PC-9 (cell line): ENCODE measurements around the gene HMX1. TPM values are rescaled to one million over a fixed set of nuclear protein-coding genes. Genes with fewer than 3 reads are reported as not detected.

Experiments used
- BruUV-seq: library from RNA; stranded (reverse); fragments of 400-500 nt; replicated peaks from 2 replicates; lab custom pipeline; 2021; lab: Mats Ljungman, UMichigan
- CTCF ChIA-PET: fragments of 300-600 bp; sonication (Branson Sonifier 250); formaldehyde crosslinking; loops from one replicate; lab custom pipeline; 2022; ENCODE audit warnings: antibody characterized with exemption; lab: Charles Lee
- POLR2A ChIA-PET: fragments of 300-600 bp; sonication (Branson Sonifier 250); formaldehyde crosslinking; loops from one replicate; lab custom pipeline; 2022; ENCODE audit warnings: antibody characterized with exemption; ENCODE audit not compliant: unreplicated experiment; lab: Charles Lee
- DNase-seq, 2 experiments: peaks; one replicate each; pipeline versions ENCODE4 v3.0.0 to v3.0.0-alpha.2; 2015 to 2022; ENCODE audit warnings: mixed read lengths in 1 of 2
- H2AFZ ChIP-seq: fragments of 200-600 bp; sonication (generic); 2 replicates; pipeline ENCODE4 v1.8.1; 2017; ENCODE audit warnings: antibody characterized with exemption
- H3F3A ChIP-seq: fragments of 200-600 bp; sonication (generic); 2 replicates; pipeline ENCODE4 v1.8.1; 2017; ENCODE audit warnings: antibody characterized with exemption, mild to moderate bottlenecking, low read depth; ENCODE audit not compliant: insufficient read depth
- H3K27ac ChIP-seq: fragments of 200-600 bp; sonication (generic); 2 replicates; pipeline ENCODE4 v1.6.1; 2016; ENCODE audit warnings: mixed run types
- H3K27me3 ChIP-seq: fragments of 200-600 bp; sonication (generic); 2 replicates; pipeline ENCODE4 v1.6.1; 2016; ENCODE audit warnings: low read depth, mixed run types; ENCODE audit not compliant: insufficient read depth
- H3K36me3 ChIP-seq: fragments of 200-600 bp; sonication (generic); 2 replicates; pipeline ENCODE4 v1.6.1; 2016; ENCODE audit warnings: low read depth, mixed run types
- H3K4me1 ChIP-seq: fragments of 200-600 bp; sonication (generic); replicated peaks from 2 replicates; pipeline ENCODE4 v1.6.1; 2016; ENCODE audit warnings: mixed run types; ENCODE audit not compliant: insufficient read depth
- H3K4me2 ChIP-seq: fragments of 200-600 bp; sonication (generic); 2 replicates; pipeline ENCODE4 v1.6.1; 2017; ENCODE audit warnings: mixed run types
- H3K4me3 ChIP-seq: fragments of 200-600 bp; sonication (generic); 2 replicates; pipeline ENCODE4 v1.6.1; 2016; ENCODE audit warnings: mixed run types
- H3K79me2 ChIP-seq: fragments of 200-600 bp; sonication (generic); 2 replicates; pipeline ENCODE4 v1.6.1; 2017; ENCODE audit warnings: low read depth, mixed run types
- H3K9me2 ChIP-seq: fragments of 200-600 bp; sonication (generic); 2 replicates; pipeline ENCODE4 v1.8.1; 2017; ENCODE audit warnings: mild to moderate bottlenecking; ENCODE audit not compliant: insufficient read depth
- H3K9me3 ChIP-seq: fragments of 200-600 bp; sonication (generic); 2 replicates; pipeline ENCODE4 v1.8.1; 2016; ENCODE audit warnings: low read depth; ENCODE audit not compliant: insufficient read depth
- H4K20me1 ChIP-seq: fragments of 200-600 bp; sonication (generic); 2 replicates; pipeline ENCODE4 v1.8.1; 2017; ENCODE audit not compliant: insufficient read depth
- CTCF ChIP-seq: fragments of 200-600 bp; sonication (generic); conservative IDR thresholded peaks from 2 replicates; pipeline ENCODE4 v1.6.1; 2017; ENCODE audit warnings: mixed run types, antibody characterized with exemption, mild to moderate bottlenecking, moderate library complexity
- EZH2 ChIP-seq: fragments of 200-600 bp; sonication (generic); IDR thresholded peaks from 2 replicates; pipeline ENCODE4 v1.8.0; 2017; ENCODE audit warnings: antibody characterized with exemption, low read depth
- intact Hi-C: fragments of 100-400 bp; cut with micrococcal nuclease; formaldehyde crosslinking; loops from one replicate; pipeline ENCODE4 v1.10.0; 2022; ENCODE audit not compliant: unreplicated experiment
- total RNA-seq: library from RNA; stranded (reverse); gene quantifications from 2 replicates; pipeline ENCODE4 v1.2.3, GENCODE V29; 2021

Gene HMX1
- total RNA-seq, 1 experiment from 2014 or later, result not detected

- no peak for DNase-seq
- intact Hi-C loops, result no loop called here
- Histone ChIP-seq H3K36me3 (no peaks in the 10 kb centered on the region), H4K20me1 (no peaks in the 10 kb centered on the region), H3K4me2 (no peak overlapping the region), H3K27ac (no peak overlapping the region), H3K27me3 (peaks cover 29% of the 10 kb centered on the region), H3K79me2 (no peaks in the 10 kb centered on the region), H3K4me1 (no peaks in the 10 kb centered on the region), H3K4me3 (no peak overlapping the region), H3F3A (no peaks in the 10 kb centered on the region), H3K9me2 (no peaks in the 10 kb centered on the region), H2AFZ (no peak overlapping the region), H3K9me3 (no peaks in the 10 kb centered on the region)
- no peak for TF ChIP-seq CTCF
- no peak for TF ChIP-seq EZH2
- BruUV-seq, result no TSS peak
- POLR2A ChIA-PET, result no interaction called here
- CTCF ChIA-PET, result no interaction called here
Measured at GRCh38 chr4:8820178-8821102, 51.2 kb downstream of the HMX1 start.

- no peak for DNase-seq
- Histone ChIP-seq H3K27me3 (peaks cover 29% of the 10 kb centered on the region), H3K9me3 (no peaks in the 10 kb centered on the region), H3F3A (no peaks in the 10 kb centered on the region), H3K27ac (no peak overlapping the region), H2AFZ (no peak overlapping the region), H3K4me2 (no peak overlapping the region), H3K4me1 (no peaks in the 10 kb centered on the region), H4K20me1 (no peaks in the 10 kb centered on the region), H3K9me2 (no peaks in the 10 kb centered on the region), H3K36me3 (no peaks in the 10 kb centered on the region), H3K4me3 (no peak overlapping the region), H3K79me2 (no peaks in the 10 kb centered on the region)
- ChIA-PET POLR2A (no interaction called here), CTCF (no interaction called here)
- intact Hi-C loops, result no loop called here
- TF ChIP-seq CTCF (no peak), EZH2 (no peak)
- no TSS peak for BruUV-seq
Measured at GRCh38 chr4:8819473-8820177, 52.0 kb downstream of the HMX1 start.

GRCh38 chr4:8819019-8819418 is 52.6 kb downstream of the HMX1 start:
- Histone ChIP-seq H3K79me2 (no peaks in the 10 kb centered on the region), H2AFZ (no peak overlapping the region), H3K27ac (no peak overlapping the region), H3K9me2 (no peaks in the 10 kb centered on the region), H3K4me2 (no peak overlapping the region), H3K4me1 (no peaks in the 10 kb centered on the region), H3K9me3 (no peaks in the 10 kb centered on the region), H3F3A (no peaks in the 10 kb centered on the region), H3K4me3 (no peak overlapping the region), H4K20me1 (no peaks in the 10 kb centered on the region), H3K27me3 (peaks cover 29% of the 10 kb centered on the region), H3K36me3 (no peaks in the 10 kb centered on the region)
- ChIA-PET CTCF (no interaction called here), POLR2A (no interaction called here)
- DNase-seq, result no peak
- no peak for TF ChIP-seq EZH2
- TF ChIP-seq CTCF, result no peak
- no TSS peak for BruUV-seq
- intact Hi-C loops, result no loop called here
